NB4 (cell line): ENCODE results near the gene CMTM3.
"Not testable (repeated sequence)": the region's sequence is repeated elsewhere in the genome, so short reads cannot be mapped to it uniquely, and the experiment has no call there.

Experiments
- DNase-seq: peaks from one replicate; pipeline ENCODE4 v3.0.0; 2010; ENCODE audit warnings: low read depth
- H3K4me3 ChIP-seq: one replicate; pipeline ENCODE4 v1.5.1; 2011; ENCODE audit warnings: mild to moderate bottlenecking, low read depth, low read length, moderate library complexity
- MYC ChIP-seq: IDR thresholded peaks from 2 replicates; pipeline ENCODE4 v1.6.1; 2011; ENCODE audit warnings: low read depth, low read length
- POLR2A ChIP-seq: IDR thresholded peaks from 2 replicates; pipeline ENCODE4 v1.6.1; 2011; ENCODE audit warnings: mild to moderate bottlenecking; ENCODE audit not compliant: insufficient read length; ENCODE audit errors: extremely low read depth
- TF ChIP-seq, protein P1 (sequence below): IDR thresholded peaks from 2 replicates; pipeline ENCODE4 v1.6.1; 2011; ENCODE audit warnings: low read depth, low read length
- TF ChIP-seq, protein P2 (sequence below): IDR thresholded peaks from one replicate; pipeline ENCODE4 v1.5.1; 2012; ENCODE audit warnings: low read depth, low read length

Gene CMTM3

GRCh38 chr16:66619534-66620428 lies 15.3 kb downstream of the CMTM3 start:
- TF ChIP-seq MYC (peak; percentile 78), POLR2A (no peak)
- TF ChIP-seq, protein P1, sequence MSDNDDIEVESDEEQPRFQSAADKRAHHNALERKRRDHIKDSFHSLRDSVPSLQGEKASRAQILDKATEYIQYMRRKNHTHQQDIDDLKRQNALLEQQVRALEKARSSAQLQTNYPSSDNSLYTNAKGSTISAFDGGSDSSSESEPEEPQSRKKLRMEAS: peak; percentile 99
- TF ChIP-seq, protein P2, sequence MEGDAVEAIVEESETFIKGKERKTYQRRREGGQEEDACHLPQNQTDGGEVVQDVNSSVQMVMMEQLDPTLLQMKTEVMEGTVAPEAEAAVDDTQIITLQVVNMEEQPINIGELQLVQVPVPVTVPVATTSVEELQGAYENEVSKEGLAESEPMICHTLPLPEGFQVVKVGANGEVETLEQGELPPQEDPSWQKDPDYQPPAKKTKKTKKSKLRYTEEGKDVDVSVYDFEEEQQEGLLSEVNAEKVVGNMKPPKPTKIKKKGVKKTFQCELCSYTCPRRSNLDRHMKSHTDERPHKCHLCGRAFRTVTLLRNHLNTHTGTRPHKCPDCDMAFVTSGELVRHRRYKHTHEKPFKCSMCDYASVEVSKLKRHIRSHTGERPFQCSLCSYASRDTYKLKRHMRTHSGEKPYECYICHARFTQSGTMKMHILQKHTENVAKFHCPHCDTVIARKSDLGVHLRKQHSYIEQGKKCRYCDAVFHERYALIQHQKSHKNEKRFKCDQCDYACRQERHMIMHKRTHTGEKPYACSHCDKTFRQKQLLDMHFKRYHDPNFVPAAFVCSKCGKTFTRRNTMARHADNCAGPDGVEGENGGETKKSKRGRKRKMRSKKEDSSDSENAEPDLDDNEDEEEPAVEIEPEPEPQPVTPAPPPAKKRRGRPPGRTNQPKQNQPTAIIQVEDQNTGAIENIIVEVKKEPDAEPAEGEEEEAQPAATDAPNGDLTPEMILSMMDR: no peak
- peak; percentile 82 for DNase-seq
- H3K4me3 ChIP-seq: no peak overlapping the region

- no peak for DNase-seq
- TF ChIP-seq, protein P2: no peak
- TF ChIP-seq MYC: no peak
- no peak for TF ChIP-seq POLR2A
- TF ChIP-seq, protein P1: no peak
- no peak overlapping the region for H3K4me3 ChIP-seq
Observed at GRCh38 chr16:66620429-66620795, 15.9 kb downstream of the CMTM3 start.

- DNase-seq: no peak
- no peak for TF ChIP-seq MYC
- TF ChIP-seq POLR2A: no peak
- TF ChIP-seq, protein P2: no peak
- TF ChIP-seq, protein P1: no peak
- no peak overlapping the region for H3K4me3 ChIP-seq
Observed at GRCh38 chr16:66621973-66622372, 17.5 kb downstream of the CMTM3 start.

DNA sequence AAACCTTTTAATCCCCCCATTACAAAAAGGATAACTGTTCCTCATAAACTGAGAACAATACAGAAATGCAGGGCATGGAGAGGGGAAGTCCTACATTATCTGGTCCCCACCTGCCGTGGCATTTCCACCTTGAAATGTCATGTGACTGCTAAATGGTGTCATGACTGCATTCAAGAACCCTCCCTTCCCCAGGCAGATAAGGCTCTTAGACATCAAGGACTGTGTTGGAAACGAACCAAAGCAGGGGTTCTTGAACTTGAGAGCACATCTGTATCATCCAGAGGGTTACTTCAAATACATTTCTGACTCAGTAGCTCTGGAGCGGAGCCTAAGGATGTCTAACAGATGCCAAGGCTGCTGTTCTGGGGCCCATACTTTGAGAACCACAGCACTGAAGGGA lies 18.4 kb downstream of the CMTM3 start:
- no peak for TF ChIP-seq MYC
- TF ChIP-seq, protein P1: no peak
- TF ChIP-seq, protein P2: no peak
- TF ChIP-seq POLR2A: no peak
- no peak overlapping the region for H3K4me3 ChIP-seq
- DNase-seq: no peak

GRCh38 chr16:66623755-66624154 lies 19.3 kb downstream of the CMTM3 start:
- TF ChIP-seq, protein P1: no peak
- TF ChIP-seq MYC (no peak), POLR2A (no peak)
- TF ChIP-seq, protein P2: no peak
- no peak for DNase-seq
- H3K4me3 ChIP-seq: no peak overlapping the region

- not testable (repeated sequence) for H3K4me3 ChIP-seq, DNase-seq
Observed at GRCh38 chr16:66627611-66628378, 23.3 kb downstream of the CMTM3 start.
